NCI-H1105 treated with DMSO at 0.1 percent for 48 hours (cell line): ENCODE results near the gene NOL4L.

ENCODE experiments used
- DNase-seq: peaks from one replicate; lab custom pipeline; 2025; lab: John Stamatoyannopoulos, UW

The NOL4L gene

DNA sequence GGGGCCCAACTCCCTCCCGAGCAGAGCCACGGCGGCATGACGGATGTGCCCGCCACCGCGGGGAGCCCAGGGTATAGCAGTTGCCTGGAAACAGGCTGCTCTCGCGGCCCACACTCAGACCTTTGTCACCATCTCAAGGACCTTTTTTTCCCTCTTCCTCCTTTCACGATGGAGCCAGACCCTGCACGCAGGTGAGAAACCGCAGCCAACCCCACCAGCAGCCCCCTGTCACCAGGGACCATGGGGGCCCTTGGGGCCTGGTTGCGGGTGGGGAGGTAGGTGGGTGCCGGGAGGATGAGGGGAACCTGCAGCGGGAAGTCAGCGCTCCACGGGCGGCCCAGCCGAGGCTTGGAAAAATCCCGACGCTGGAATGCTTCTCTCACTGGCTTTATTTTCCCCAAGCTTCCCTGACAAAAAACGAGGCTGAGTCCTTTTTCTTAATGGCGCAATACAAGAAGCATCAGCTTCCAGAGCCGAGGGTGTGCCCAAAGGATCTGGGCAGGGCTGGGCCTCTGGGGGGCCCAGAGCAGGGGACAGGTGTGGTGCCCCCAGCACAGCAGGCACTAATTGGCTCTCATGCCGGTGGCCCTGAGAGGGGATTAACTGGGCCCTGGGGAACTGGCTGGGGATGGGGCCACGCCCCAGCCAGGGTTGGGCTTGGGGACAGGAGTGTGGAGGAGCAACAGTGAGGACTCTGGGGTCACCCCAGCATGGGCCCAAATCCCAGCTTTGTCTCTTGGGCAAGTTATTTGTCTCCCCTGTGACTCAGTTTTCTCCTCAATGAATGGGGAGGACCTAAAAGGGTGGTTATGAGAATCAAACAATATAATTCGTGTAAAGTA is 23.9 kb downstream of the NOL4L start:
- DNase-seq, result no peak

- DNase-seq, result no peak
Observed at GRCh38 chr20:32560482-32560988, 24.6 kb downstream of the NOL4L start.

DNA sequence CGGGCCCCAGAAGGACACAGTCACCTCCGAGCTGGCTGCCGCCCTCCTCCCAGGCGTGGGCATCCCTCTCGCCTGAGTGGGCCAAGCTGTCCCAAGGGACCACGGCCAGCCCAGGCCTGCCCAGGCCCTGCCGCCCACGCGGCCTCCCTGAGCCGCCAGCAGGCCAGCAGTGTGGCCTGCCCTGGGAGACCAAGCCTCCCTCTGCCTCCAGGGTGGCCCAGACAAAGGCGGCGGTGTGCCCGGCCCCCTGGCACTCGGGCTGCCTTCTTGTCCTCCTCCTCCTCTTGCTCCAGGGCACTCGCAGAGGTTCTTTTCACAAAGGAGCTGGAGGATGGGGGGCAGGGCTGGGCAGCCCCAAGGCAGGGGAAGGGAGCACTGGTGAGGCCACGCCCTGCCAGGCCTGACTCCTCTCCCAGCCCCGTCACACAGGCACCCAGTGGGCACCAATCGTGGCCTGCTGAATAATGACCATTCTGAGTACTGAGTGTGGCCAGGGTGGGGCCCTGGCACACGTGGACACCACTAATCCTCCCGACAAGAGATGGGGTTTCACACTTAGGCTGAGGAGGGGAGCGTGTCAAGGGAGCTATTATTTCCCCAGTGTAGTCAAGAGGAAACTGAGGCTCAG is 25.3 kb downstream of the NOL4L start:
- no peak for DNase-seq

DNA sequence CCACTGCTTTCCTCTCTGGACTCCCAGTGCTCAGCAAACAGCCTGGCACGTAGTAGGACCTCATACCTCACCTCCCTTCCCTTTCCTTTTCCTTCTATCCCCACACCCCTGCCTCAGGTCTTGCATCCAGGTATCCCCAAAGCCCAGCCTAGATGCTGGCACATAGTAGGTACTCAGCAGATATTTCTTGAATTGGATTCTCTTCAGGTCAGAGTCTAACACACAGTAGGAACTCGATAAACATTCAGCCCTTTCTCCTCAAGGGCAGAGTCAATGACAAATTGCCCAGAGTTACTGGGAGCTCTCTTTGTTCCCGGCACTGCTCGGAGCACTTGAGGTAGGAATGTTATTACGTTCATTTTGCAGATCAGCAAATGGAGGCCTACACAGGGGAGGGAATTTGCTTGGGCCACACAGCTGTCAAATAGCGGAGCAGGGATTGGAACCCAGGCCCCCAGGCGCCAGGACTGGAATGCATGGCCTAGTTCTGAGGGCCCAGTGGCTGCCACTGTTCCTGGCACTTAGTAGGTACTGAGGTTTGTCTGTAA is 25.9 kb downstream of the NOL4L start:
- no peak for DNase-seq

GRCh38 chr20:32558526-32558925 is 26.6 kb downstream of the NOL4L start:
- DNase-seq, result no peak

DNA sequence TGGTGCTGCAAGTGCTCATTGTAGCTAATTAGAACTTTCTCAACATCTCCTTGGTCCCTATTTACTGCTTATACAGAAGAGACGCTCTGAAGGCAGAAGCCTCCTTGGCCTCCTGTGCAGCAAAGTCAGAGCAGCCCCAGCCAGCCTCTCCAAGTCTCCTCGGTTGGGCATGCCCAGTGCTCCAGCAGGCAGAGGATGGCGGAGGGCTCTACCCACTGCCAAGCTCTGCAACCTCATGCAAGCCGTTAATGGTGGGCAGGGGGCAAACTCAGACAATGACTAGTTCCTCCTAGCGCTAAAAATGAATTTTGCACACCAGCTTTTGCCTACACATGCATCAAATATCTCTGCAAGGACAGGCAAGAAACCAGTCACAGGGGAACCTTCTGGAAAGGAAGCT is 27.8 kb downstream of the NOL4L start:
- no peak for DNase-seq

DNA sequence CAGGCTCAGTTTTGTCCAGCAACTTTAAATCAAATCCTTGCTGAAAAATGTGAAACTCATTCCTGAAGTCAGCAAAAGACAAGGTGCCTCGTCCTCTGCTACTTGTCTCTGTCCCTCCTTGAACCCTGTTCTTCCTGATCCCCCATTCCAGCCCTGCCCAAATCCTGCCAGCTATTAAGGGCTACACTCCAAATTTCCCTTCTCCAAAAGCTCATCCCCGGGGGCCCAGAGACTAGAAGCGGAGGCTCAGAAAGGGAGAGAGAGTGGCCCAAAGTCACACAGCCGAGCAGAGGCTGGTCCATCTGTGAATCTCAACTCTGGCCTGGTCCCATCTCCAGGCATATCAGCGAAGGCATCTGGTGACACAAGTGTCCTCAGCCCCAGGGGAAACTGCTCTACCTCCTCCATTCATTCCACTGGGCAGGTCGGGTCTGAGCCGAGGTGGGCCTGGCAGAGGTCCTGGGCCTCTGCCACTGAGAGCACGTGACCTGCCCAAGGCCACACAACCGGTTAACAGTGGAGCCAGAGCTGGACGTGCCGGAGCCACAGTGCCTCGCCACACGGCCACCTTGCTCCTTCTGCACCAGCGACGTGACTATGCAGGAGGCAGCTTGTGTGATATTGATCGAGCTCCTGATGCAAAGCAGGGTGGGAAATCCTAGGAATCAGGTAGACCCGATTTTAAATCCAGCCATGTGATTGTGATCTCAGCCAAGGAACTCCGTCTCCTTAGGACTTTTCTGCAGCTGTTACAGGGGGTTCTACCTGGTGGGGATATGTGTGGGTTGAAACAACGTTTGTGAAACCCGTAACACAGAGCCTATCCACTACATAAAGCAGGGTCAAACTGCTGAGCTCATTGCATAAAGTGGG is 28.6 kb downstream of the NOL4L start:
- DNase-seq, result no peak

DNA sequence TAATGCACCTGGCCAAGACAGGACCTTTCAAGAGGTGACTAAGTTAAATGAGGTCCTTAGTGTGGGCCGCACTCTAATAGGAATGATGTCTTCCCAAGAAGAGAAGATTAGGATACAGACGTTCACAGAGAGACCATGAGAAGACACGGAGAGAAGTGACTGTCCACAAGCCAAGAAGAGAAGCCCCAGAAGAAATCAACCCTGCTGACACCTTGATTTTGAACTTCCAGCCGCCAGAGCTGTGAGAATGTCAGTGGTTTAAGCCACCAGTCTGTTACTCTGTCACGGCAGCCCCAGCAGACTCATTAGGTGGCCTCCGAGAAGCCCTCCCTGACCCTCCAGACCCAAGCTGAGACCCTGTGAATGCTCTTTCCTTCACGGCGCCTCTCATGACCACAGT is 29.5 kb downstream of the NOL4L start:
- DNase-seq, result no peak

GRCh38 chr20:32554965-32555289 is 30.2 kb downstream of the NOL4L start:
- no peak for DNase-seq

DNA sequence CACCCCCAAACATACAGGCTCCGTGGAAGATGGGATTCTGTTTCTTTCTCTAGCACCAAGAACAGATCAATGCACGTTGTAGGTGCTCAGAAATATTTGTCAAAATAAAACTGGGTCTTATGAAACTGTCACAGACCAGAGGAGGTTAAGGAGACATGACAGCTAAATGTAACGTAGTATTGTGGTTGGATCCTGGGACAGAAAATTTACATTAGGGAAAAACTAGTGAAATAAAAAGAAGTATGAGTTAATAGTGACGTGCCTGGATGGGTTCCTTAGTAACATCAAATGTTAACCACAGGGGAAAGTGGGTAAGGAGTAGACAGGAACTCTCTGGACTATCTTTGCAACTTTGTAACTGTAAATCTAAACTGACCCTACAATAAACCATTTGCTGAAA is 31.5 kb downstream of the NOL4L start:
- DNase-seq, result no peak

DNA sequence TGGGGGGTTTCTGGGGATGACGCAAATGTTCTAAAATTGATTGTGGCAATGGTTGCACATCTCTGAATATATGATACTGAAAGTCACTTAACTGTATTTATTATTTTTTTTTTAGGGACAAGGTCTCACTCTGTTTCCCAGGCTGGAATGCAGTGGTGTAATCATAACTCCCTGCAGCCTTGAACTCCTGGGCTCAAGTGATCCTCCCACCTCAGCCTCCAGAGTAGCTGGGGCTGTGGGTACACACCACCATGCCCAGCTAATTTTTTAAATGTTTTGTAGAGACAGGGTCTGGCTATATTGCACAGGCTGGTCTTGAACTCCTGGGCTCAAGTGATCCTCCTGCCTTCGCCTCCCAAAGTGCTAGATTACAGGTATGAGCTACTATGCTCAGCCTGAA is 33.4 kb downstream of the NOL4L start:
- DNase-seq, result no peak

DNA sequence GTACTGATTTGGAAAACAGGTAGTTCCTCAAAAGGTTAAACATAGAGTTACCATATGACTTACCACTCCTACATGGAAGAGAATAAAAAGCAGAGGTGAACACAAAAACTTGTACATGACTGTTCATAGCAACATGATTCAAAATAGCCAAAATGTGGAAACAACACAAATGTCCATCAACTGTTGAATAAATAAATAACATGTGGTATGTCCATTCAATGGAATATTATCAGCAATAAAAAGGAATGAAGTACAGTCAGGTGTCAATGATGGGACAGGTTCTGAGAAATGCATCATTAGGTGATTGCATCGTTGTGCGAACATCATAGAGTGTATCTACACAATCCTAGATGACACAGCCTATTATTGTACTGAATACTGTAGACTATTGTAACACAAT is 35.3 kb downstream of the NOL4L start:
- no peak for DNase-seq

GRCh38 chr20:32547753-32548034 is 37.4 kb downstream of the NOL4L start:
- no peak for DNase-seq

GRCh38 chr20:32546918-32547752 is 38.0 kb downstream of the NOL4L start:
- no peak for DNase-seq

DNA sequence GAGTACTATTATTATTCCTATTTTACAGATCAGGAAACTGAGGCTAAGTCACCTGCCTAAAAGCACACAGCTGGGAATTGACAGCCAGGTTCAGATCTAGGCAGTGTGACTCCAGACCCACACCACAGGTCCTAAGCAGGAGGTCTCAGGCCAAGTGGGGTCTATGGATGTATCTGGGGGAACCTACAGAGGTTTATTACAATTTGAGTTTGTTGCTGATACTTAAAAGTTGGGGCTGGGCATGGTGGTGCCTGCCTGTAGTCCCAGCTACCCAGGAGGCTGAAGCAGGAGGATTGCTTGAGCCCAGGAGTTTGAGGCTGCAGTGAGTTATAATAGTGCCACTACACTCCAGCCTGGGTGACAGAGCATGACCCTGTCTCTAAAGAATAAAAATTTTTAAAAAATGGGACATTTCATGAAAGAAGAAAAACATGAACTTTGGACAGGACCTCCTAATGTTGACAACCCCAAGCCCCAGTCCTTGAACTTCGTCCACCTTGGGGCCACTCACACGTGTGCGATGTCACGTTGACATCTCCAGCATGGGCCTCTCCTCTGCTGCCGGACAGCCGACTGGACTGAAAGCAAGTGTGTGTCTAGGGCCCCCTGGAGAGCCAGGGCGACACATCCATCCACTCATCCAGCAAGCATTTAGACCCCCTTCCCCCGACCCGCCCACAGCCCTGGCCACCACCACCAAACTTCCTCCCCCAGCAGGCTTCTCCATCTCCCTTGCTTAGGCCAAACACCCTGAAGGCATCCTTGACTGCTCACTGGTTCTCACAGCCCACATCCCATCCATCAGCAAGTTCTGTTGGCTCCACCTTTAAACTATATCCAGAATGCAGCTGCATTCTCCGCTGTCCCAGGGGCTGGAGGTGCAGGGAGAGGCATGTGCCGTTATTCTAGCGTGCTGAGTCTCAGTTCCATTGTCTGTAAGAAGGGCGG is 40.0 kb downstream of the NOL4L start:
- no peak for DNase-seq

DNA sequence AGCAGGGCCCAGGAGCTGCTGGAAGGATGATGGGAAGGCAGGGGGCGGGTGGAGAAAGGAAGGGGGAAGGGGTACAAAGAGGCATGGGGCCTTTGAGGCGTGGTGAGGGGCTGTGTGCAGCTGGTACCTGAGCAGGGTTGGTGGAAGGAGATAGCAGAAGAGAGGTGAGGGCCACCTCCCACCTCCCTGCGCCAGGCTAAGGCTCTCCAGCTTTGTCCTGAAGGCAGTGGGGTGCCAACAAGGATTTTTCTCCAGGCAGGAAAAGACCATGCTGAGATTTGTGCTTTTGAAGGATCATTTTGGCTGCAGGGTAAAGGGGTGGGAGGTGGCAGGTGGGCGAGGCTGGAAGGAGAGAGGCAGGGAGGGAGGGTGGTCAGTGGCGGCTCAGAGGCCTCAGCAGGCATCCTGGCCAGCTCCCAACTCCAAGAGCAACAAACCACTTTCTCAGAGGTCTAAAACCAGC is 40.8 kb downstream of the NOL4L start:
- no peak for DNase-seq

DNA sequence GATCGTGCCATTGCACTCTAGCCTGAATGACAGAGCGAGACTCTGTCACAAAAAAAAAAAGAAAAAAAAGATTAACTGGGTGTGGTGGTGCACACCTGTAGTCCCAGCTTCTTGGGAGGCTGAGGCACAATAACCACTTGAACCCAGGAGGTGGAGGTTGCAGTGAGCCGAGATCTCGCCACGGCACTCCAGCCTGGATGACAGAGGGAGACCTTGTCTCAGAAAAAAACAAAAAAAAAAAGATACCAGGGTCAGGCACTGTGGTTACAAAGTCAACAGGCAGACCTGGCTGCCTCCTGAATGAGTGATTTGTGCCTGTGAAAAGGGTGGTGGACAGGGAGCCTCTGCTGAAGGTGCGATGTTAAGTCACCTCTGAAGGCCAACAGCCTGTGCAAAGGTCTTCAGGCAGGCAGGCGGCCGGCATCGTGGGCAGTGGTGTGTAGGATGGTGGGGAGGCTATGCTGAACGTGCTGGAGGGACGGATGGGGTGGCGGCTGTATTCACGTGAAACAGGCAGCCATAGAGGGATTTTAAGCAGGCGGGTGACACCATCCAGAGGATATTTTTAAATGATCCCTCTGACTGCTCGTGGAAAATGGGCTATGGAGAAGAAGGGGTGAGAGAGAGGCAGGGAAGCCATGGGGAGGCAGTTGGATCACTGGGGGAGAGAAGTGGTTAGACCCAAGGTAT is 41.4 kb downstream of the NOL4L start:
- DNase-seq, result no peak

- DNase-seq, result no peak
Observed at GRCh38 chr20:32542259-32542615, 42.9 kb downstream of the NOL4L start.

GRCh38 chr20:32541323-32542258 is 43.5 kb downstream of the NOL4L start:
- no peak for DNase-seq
